ENCODE measurements around the gene LRRC8E. TPM values are rescaled to one million over a fixed set of nuclear protein-coding genes. Genes with fewer than 3 reads are reported as not detected.

LRRC8E gene
- polyA plus RNA-seq, 1 donor (not counting 4 experiments of a cell fraction or from before 2014, with no cell fraction given): 13.5 TPM

- Histone ChIP-seq H3K4me2 (ENCODE audit: control insufficient read depth, extremely low read depth, insufficient read depth, low read depth, low read length) (peak overlapping the region; percentile 62), H3K4me3 (ENCODE audit: control insufficient read depth in 2 of 3, extremely low read depth in 1 of 3, insufficient read depth in 2 of 3, low read depth in 1 of 3, low read length in 3 of 3) (peak overlapping the region in 1 of 3 experiments; percentile 33), H4K20me1 (ENCODE audit: control insufficient read depth, extremely low read depth, insufficient read depth, low read length) (no peaks in the 10 kb centered on the region), H3K27me3 (ENCODE audit: control insufficient read depth, extremely low read depth, insufficient read depth, low read length) (no peaks in the 10 kb centered on the region), H3K4me1 (ENCODE audit: control insufficient read depth, extremely low read depth, insufficient read depth, low read length) (peaks cover 28% of the 10 kb centered on the region), H3K36me3 (ENCODE audit: control insufficient read depth in 2 of 2, extremely low read depth in 1 of 2, insufficient read depth in 2 of 2, low read length in 2 of 2) (peaks cover 4 to 5% of the 10 kb centered on the region in 2 experiments), H3K9me3 (ENCODE audit: control insufficient read depth, low read depth, low read length) (no peaks in the 10 kb centered on the region), H3K9ac (ENCODE audit: control insufficient read depth, extremely low read depth, insufficient read depth, low read length) (no peak overlapping the region), H3K9me1 (ENCODE audit: control insufficient read depth, extremely low read depth, insufficient read depth, low read length) (peaks cover 3% of the 10 kb centered on the region), H2AFZ (ENCODE audit: control insufficient read depth, low read length) (no peak overlapping the region), H3K27ac (ENCODE audit: control insufficient read depth, insufficient read depth, low read length) (no peak overlapping the region), H3K79me2 (ENCODE audit: control insufficient read depth, insufficient read depth, low read length) (no peaks in the 10 kb centered on the region)
- no peak for FAIRE-seq
- dilution Hi-C loops (cut with MboI; ENCODE audit: extremely low pct_ligation_motif_present, low sequenced_read_pairs): no loop called here
- no peak for DNase-seq (ENCODE audit: low read depth, low spot score)
- TF ChIP-seq EZH2 (IDR thresholded peaks at IDR 0.05; ENCODE audit: low read length) (no peak), CTCF (optimal IDR thresholded peaks at IDR 0.05 in 1 of 3, IDR thresholded peaks at IDR 0.05 in 1 of 3, conservative IDR thresholded peaks at IDR 0.05 in 1 of 3; ENCODE audit: extremely low read depth in 1 of 3, insufficient read depth in 2 of 3, low read length in 3 of 3) (no peak)
Measured at GRCh38 chr19:7924651-7925170, 36.4 kb downstream of the LRRC8E start.

- Histone ChIP-seq H3K27ac (ENCODE audit: control insufficient read depth, insufficient read depth, low read length) (no peak overlapping the region), H3K9ac (ENCODE audit: control insufficient read depth, extremely low read depth, insufficient read depth, low read length) (no peak overlapping the region), H3K4me1 (ENCODE audit: control insufficient read depth, extremely low read depth, insufficient read depth, low read length) (peaks cover 31% of the 10 kb centered on the region), H4K20me1 (ENCODE audit: control insufficient read depth, extremely low read depth, insufficient read depth, low read length) (no peaks in the 10 kb centered on the region), H3K4me3 (ENCODE audit: control insufficient read depth in 2 of 3, extremely low read depth in 1 of 3, insufficient read depth in 2 of 3, low read depth in 1 of 3, low read length in 3 of 3) (peak overlapping the region in 2 of 3 experiments; percentile 33 to 49), H3K4me2 (ENCODE audit: control insufficient read depth, extremely low read depth, insufficient read depth, low read depth, low read length) (peak overlapping the region; percentile 62), H3K9me3 (ENCODE audit: control insufficient read depth, low read depth, low read length) (no peaks in the 10 kb centered on the region), H2AFZ (ENCODE audit: control insufficient read depth, low read length) (no peak overlapping the region), H3K36me3 (ENCODE audit: control insufficient read depth in 2 of 2, extremely low read depth in 1 of 2, insufficient read depth in 2 of 2, low read length in 2 of 2) (peaks cover 5 to 8% of the 10 kb centered on the region in 2 experiments), H3K79me2 (ENCODE audit: control insufficient read depth, insufficient read depth, low read length) (no peaks in the 10 kb centered on the region), H3K9me1 (ENCODE audit: control insufficient read depth, extremely low read depth, insufficient read depth, low read length) (peaks cover 3% of the 10 kb centered on the region), H3K27me3 (ENCODE audit: control insufficient read depth, extremely low read depth, insufficient read depth, low read length) (no peaks in the 10 kb centered on the region)
- dilution Hi-C loops (cut with MboI; ENCODE audit: extremely low pct_ligation_motif_present, low sequenced_read_pairs): no loop called here
- peak; percentile 58 to 92 (median 83) for TF ChIP-seq CTCF (optimal IDR thresholded peaks at IDR 0.05 in 1 of 3, IDR thresholded peaks at IDR 0.05 in 1 of 3, conservative IDR thresholded peaks at IDR 0.05 in 1 of 3; ENCODE audit: extremely low read depth in 1 of 3, insufficient read depth in 2 of 3, low read length in 3 of 3)
- TF ChIP-seq EZH2 (IDR thresholded peaks at IDR 0.05; ENCODE audit: low read length): no peak
- no peak for DNase-seq (ENCODE audit: low read depth, low spot score)
- peak; percentile 29 for FAIRE-seq
Measured at GRCh38 chr19:7925171-7925851, 37.0 kb downstream of the LRRC8E start.

All from keratinocyte (primary cell).